Measurements from ENCODE around the gene KRT80.

- TF ChIP-seq CTCF (IDR thresholded peaks at IDR 0.05) (no peak), POLR2A (IDR thresholded peaks at IDR 0.05) (no peak), POLR2AphosphoS5 (IDR thresholded peaks at IDR 0.05) (no peak)
Measured at GRCh38 chr12:52228931-52229330, 37.1 kb upstream of the KRT80 start.
